HEK293 (cell line): ENCODE measurements around the gene LCN9.

Source experiments
- IKZF3 ChIP-seq: fragments of 450-650 bp; IDR thresholded peaks from 2 replicates; pipeline ENCODE4 v1.5.0; 2018; ENCODE audit warnings: missing biosample characterization, mild to moderate bottlenecking, missing genetic modification characterization, moderate library complexity
- ZBTB7A ChIP-seq: fragments of 450-650 bp; formaldehyde crosslinking; IDR thresholded peaks from 2 replicates; pipeline ENCODE4 v1.5.1; 2016; ENCODE audit warnings: low read depth, missing biosample characterization, missing genetic modification characterization
- ZNF843 ChIP-seq: fragments of 450-650 bp; formaldehyde crosslinking; IDR thresholded peaks from 2 replicates; pipeline ENCODE4 v1.5.1; 2016; ENCODE audit warnings: missing biosample characterization, missing genetic modification characterization
- TF ChIP-seq, protein P1 (sequence below): fragments of 450-650 bp; formaldehyde crosslinking; IDR thresholded peaks from 2 replicates; pipeline ENCODE4 v1.5.1; 2016; ENCODE audit warnings: missing biosample characterization, missing genetic modification characterization
- TF ChIP-seq, protein P2 (sequence below): fragments of 450-650 bp; formaldehyde crosslinking; conservative IDR thresholded peaks from 2 replicates; pipeline ENCODE4 v1.5.1; 2016; ENCODE audit warnings: low read depth, missing biosample characterization, missing genetic modification characterization
- TF ChIP-seq, protein P3 (sequence below): fragments of 450-650 bp; formaldehyde crosslinking; IDR thresholded peaks from 2 replicates; pipeline ENCODE4 v1.5.1; 2016; ENCODE audit warnings: missing biosample characterization, missing genetic modification characterization
- TF ChIP-seq, protein P4 (sequence below): fragments of 450-650 bp; formaldehyde crosslinking; IDR thresholded peaks from 2 replicates; pipeline ENCODE4 v1.5.1; 2017; ENCODE audit warnings: missing biosample characterization, missing genetic modification characterization

DNA sequence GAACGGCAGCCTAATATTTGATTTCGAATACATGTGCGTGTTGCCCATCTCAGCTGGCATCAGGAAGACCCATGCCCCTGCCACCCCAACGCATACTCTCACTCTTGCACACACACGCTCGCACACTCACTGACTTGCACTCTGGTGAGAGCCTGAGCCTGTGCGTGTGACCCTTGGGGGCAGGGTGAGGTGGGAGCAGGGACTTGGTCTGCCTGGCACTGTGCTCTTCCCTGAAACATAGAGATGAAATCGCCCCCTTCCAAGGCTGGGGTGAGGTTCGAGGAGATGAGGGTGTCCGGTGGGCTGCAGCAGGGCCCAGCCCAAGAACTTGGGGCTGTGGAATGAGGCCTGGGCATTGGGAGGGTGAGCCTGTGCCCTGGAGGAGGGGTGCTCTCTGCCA, 1.2 kb downstream of the LCN9 start:
- TF ChIP-seq, protein P1, sequence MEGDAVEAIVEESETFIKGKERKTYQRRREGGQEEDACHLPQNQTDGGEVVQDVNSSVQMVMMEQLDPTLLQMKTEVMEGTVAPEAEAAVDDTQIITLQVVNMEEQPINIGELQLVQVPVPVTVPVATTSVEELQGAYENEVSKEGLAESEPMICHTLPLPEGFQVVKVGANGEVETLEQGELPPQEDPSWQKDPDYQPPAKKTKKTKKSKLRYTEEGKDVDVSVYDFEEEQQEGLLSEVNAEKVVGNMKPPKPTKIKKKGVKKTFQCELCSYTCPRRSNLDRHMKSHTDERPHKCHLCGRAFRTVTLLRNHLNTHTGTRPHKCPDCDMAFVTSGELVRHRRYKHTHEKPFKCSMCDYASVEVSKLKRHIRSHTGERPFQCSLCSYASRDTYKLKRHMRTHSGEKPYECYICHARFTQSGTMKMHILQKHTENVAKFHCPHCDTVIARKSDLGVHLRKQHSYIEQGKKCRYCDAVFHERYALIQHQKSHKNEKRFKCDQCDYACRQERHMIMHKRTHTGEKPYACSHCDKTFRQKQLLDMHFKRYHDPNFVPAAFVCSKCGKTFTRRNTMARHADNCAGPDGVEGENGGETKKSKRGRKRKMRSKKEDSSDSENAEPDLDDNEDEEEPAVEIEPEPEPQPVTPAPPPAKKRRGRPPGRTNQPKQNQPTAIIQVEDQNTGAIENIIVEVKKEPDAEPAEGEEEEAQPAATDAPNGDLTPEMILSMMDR (tag by site-specific recombination) = no peak
- TF ChIP-seq IKZF3 (tag by site-specific recombination) = no peak
- TF ChIP-seq, protein P2, sequence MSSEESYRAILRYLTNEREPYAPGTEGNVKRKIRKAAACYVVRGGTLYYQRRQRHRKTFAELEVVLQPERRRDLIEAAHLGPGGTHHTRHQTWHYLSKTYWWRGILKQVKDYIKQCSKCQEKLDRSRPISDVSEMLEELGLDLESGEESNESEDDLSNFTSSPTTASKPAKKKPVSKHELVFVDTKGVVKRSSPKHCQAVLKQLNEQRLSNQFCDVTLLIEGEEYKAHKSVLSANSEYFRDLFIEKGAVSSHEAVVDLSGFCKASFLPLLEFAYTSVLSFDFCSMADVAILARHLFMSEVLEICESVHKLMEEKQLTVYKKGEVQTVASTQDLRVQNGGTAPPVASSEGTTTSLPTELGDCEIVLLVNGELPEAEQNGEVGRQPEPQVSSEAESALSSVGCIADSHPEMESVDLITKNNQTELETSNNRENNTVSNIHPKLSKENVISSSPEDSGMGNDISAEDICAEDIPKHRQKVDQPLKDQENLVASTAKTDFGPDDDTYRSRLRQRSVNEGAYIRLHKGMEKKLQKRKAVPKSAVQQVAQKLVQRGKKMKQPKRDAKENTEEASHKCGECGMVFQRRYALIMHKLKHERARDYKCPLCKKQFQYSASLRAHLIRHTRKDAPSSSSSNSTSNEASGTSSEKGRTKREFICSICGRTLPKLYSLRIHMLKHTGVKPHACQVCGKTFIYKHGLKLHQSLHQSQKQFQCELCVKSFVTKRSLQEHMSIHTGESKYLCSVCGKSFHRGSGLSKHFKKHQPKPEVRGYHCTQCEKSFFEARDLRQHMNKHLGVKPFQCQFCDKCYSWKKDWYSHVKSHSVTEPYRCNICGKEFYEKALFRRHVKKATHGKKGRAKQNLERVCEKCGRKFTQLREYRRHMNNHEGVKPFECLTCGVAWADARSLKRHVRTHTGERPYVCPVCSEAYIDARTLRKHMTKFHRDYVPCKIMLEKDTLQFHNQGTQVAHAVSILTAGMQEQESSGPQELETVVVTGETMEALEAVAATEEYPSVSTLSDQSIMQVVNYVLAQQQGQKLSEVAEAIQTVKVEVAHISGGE (tag by site-specific recombination) = no peak
- TF ChIP-seq ZBTB7A = no peak
- TF ChIP-seq, protein P3, sequence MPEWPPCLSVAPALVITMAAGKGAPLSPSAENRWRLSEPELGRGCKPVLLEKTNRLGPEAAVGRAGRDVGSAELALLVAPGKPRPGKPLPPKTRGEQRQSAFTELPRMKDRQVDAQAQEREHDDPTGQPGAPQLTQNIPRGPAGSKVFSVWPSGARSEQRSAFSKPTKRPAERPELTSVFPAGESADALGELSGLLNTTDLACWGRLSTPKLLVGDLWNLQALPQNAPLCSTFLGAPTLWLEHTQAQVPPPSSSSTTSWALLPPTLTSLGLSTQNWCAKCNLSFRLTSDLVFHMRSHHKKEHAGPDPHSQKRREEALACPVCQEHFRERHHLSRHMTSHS (tag by site-specific recombination) = no peak
- no peak for TF ChIP-seq ZNF843 (tag by site-specific recombination)
- TF ChIP-seq, protein P4, sequence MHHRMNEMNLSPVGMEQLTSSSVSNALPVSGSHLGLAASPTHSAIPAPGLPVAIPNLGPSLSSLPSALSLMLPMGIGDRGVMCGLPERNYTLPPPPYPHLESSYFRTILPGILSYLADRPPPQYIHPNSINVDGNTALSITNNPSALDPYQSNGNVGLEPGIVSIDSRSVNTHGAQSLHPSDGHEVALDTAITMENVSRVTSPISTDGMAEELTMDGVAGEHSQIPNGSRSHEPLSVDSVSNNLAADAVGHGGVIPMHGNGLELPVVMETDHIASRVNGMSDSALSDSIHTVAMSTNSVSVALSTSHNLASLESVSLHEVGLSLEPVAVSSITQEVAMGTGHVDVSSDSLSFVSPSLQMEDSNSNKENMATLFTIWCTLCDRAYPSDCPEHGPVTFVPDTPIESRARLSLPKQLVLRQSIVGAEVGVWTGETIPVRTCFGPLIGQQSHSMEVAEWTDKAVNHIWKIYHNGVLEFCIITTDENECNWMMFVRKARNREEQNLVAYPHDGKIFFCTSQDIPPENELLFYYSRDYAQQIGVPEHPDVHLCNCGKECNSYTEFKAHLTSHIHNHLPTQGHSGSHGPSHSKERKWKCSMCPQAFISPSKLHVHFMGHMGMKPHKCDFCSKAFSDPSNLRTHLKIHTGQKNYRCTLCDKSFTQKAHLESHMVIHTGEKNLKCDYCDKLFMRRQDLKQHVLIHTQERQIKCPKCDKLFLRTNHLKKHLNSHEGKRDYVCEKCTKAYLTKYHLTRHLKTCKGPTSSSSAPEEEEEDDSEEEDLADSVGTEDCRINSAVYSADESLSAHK (tag by site-specific recombination) = no peak
